ENCODE data around the gene PAX7.

The PAX7 gene

GRCh38 chr1:18619467-18619835 is 11.2 kb upstream of the PAX7 start:
- no peak for DNase-seq

GRCh38 chr1:18628511-18628910 is 2.1 kb upstream of the PAX7 start:
- DNase-seq, result no peak

GRCh38 chr1:18629659-18630510 is 761 bp upstream of the PAX7 start:
- no peak for DNase-seq

- no peak for DNase-seq
Measured at GRCh38 chr1:18631496-18632217, 1.0 kb downstream of the PAX7 start.

GRCh38 chr1:18632218-18632588 is 1.6 kb downstream of the PAX7 start:
- no peak for DNase-seq

- DNase-seq, result no peak
Measured at GRCh38 chr1:18632783-18633421, 2.3 kb downstream of the PAX7 start.

- no peak for DNase-seq
Measured at GRCh38 chr1:18633422-18634155, 2.9 kb downstream of the PAX7 start.

- DNase-seq, result no peak
Measured at GRCh38 chr1:18634276-18634675, 3.6 kb downstream of the PAX7 start.

- no peak for DNase-seq
Measured at GRCh38 chr1:18635070-18635577, 4.5 kb downstream of the PAX7 start.

- no peak for DNase-seq
Measured at GRCh38 chr1:18635891-18636595, 5.4 kb downstream of the PAX7 start.

- no peak for DNase-seq
Measured at GRCh38 chr1:18636596-18637508, 6.2 kb downstream of the PAX7 start.

GRCh38 chr1:18637511-18637960 is 6.9 kb downstream of the PAX7 start:
- no peak for DNase-seq

- DNase-seq, result no peak
Measured at GRCh38 chr1:18637962-18638834, 7.6 kb downstream of the PAX7 start.

GRCh38 chr1:18638835-18639364 is 8.3 kb downstream of the PAX7 start:
- no peak for DNase-seq

- DNase-seq, result no peak
Measured at GRCh38 chr1:18639368-18640055, 8.9 kb downstream of the PAX7 start.

- DNase-seq, result no peak
Measured at GRCh38 chr1:18640228-18641004, 9.8 kb downstream of the PAX7 start.

- no peak for DNase-seq
Measured at GRCh38 chr1:18641005-18641941, 10.6 kb downstream of the PAX7 start.

Measured in inflammatory macrophage (primary cell).